RKO (cell line): Measurements from ENCODE around the gene TRIO.
"Not testable (repeated sequence)": the region's sequence is repeated elsewhere in the genome, so short reads cannot be mapped to it uniquely, and the experiment has no call there.

Experiments
- DNase-seq: peaks from one replicate; pipeline ENCODE4 v3.0.0-alpha.2; 2016; ENCODE audit warnings: low spot score

Gene TRIO

DNA sequence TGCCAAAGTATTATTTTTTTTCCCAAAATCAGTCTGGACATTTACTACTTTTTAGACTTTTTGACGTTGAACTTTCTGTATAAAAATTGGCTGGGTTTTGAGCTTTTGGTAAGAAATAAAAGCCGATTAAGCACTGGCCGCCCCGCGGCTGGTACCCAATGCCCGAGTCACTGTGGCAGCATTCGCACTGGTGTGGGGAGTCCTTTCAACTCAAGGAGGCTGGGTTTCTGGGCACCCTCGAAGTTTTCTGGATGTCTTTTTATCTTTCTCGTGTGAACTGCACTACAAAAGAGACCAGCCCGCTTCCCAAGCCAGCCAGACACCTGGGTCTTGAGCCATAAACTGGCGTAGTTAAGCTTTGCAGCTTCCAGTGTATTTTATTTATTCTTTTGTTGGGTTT lies 366.4 kb downstream of the TRIO start:
- DNase-seq = no peak

DNA sequence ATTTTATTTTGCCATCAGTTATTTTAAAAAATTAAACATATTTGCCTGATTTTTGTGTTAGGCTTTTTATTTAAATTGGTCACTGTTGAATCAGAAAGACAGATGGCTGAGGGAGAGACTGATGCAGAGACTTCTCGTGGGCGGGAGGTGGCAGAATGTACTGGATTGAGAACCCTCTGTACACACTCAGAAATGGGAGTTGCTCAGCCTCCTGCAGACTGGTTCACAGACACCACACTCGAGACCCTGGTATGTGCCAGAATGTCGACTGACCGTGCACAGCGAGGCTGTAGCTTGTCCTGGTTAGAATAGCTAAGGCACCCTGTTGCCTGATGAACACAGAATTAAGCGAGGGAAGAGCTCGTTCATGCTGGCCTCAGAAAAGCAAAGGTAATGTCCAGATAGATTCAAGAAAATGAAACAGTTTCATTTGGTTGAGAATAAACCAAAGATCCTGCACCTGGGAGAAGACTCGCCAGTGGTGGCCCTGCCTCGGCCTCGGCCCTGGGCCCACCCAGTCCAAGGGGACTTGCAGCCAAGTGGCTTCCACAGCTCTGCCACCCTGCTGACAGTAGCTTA lies 367.1 kb downstream of the TRIO start:
- no peak for DNase-seq

DNA sequence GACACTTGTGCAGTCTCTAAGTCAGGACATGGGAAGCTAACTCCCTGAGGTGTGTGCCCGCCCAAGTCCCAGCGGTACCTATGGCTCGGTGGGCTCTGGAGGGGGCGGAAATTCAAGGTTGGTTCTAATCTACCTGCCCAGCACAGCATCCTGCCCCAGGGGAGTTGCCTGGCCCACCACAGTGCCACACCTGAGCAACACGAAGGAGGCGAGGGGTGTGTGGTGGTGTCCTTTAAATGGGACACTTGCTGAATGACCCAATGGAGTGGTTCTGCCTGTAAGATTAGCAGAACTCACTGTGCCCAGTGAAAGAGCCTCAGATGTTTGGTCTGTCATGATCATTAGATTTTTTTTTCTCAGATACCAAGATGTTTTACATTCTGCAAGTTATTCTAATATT lies 367.7 kb downstream of the TRIO start:
- no peak for DNase-seq

DNA sequence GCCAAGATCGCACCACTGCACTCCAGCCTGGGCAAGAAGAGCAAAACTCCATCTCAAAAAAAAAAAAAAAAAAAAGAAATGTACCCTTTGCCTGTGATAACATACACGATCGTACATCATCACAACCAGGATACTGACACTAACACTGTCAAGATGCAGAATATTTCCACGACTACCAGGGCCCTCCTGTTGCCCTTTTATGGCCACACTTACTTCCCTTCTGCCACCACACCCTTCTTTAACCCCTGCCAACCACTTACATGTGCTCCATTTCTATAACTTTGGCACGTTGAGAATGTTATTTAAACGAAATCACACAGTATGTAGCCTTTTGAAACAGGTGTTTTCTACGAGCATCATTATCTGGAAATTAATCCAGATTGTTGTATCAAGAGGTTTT lies 369.4 kb downstream of the TRIO start:
- no peak for DNase-seq

DNA sequence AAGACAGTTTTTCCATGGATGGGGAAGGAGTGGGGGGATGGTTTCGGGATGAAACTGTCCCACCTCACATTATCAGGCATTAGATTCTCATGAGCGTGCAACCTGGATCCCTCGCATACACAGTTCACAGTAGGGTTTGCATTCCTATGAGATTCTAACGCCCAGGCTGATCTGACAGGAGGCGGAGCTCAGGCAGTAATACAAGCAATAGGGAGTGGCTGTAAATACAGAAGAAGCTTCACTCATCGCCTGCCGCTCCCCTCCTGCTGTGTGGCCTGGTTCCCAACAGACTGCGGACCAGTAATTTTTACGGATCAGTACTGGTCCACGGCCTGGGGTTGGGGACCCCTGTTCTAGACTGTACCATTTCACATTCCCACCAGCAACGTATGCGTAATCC lies 370.1 kb downstream of the TRIO start:
- no peak for DNase-seq

DNA sequence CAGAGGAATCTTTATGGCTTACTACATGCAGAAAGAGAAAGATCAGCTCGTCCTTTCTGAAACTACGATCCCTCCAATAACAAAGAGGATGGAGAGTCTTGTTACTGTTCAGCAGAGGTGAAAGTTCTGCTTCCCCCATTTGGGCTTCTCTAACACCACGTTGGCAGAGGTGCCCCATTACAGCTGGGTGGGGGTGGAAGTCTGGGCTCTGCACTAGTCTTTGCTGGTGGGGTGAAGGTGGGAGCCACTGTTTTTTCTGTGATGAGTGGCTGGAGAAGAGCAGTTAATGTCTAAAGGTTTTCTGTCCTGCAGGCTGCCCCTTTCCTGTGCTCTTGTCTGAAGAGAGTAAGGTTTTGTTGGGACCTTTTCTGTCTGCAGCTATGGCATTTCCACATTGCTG lies 373.8 kb downstream of the TRIO start:
- no peak for DNase-seq

DNA sequence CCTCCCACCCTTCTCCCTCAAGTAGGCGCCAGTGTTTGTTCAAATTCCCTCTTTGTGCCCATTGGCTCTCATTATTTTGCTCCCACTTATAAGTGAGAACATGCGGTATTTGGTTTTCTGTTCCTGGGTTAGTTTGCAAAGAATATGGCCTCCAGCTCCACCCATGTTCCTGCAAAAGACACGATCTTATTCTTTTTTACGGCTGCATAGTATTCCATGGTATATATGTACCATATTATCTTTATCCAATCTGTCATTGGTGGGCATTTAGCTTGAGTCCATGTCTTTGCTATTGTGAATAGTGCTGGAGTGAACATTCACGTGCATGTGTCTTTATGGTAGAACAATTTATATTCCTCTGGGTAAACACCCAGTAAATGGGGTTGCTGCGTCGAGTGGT lies 375.5 kb downstream of the TRIO start:
- DNase-seq = no peak

DNA sequence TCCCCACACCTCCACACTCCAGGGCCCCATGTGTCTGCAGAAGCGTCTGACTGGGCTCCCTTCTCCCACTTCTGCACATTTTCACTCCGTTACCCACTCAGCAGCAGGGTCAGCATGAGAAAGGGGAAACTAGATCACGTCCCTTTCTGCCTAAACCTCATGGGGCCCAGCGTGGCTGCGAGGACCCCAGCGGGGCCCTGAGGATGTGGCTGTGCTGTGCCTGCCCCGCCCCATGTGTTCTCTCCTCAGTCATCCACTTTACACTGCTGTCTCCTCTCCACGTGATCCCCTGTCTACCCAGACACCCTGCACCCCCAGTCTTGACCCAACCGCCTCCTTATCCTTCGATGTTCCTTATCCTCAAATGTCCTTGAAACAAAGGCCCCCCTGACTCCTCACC lies 378.6 kb downstream of the TRIO start:
- DNase-seq = no peak

DNA sequence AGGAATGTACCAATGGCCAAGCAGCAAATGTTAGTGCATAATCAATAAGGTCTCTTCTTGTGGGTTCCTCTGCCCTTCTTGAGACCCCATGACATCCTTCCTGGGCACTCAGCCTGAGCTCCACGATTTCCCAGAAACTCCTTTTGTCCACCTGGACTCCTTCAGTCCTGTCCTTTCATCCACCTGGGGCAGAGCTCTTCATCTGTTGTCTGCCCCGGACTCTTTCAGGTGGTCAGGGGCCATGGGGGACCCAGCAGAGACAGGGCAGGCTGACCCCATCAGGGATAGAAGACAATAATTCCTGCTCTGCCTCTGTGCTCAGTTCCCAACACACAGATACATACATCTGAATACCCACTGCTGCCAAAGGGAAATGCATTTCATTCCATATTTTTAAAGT lies 379.6 kb downstream of the TRIO start:
- DNase-seq = no peak

DNA sequence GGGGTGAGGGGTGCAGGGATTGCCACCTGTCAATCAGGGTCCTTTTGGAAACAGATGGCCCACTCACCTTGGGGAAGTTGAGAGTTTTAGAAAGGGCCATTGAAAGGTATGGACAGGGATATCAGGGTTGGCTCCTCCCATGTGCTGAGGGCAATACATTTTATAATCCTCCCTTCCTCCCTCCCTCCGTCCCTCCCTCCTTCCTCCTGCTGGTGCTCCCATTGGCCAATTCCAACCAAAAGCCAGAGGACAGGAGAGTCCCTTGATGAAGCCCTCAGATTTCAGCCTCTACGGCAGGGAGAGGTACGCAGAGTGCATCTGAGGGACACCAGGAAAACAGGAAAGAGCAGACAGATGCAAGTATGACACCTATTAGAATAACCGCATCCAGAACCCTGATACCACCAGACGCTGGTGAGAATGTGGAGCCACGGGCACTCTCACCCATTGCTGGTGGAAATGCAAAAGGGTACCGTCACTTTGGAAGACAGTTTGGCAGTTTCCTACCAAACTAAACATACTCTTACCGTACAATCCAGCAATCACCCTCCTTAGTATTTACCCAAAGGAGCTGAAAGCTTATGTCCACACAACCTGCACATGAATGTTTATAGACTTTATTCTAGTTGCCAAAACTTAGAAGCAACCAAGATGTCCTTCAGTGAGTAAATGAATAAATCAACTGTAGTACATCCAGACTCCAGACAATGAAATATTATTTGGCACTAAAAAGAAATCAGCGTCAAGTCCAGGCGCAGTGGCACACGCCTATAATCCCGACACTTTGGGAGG lies 380.3 kb downstream of the TRIO start:
- no peak for DNase-seq

DNA sequence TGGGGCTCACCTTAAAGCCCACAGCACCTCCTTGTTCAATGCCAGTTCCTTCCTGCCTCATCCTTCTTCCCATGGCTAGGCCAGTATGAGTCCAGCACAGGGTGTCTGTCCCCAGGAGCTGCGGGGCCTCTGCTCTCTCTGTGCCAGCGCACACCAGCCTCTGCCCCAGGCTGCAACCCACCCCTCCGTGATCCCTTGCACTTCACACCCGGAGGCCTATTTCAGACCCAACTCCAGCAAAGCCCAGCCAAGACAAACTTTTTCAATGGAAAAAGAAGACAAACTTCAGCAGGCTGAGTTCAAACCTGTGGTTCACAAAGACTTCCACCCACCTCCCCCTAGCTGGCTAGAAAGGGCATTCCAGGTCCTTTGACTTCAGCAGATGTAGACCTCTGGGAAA lies 382.3 kb downstream of the TRIO start:
- no peak for DNase-seq

DNA sequence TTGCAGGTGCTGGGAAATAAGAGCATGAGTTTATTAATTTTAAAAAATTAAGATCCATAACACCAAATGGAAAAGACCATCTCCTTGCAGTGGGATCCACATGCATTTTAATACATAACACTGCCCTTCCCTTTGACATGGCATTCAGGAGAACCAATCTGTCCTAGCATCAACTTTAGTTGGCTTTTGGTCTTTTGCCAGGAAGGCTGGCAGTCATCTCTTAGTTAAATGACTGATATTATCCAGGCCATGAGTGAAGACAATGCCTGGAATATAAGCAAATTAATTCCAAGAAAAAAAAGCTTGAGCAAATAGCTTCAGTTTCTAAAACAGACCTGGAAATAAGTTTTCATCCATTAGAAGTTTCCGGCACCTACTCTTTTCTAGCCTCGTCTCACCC lies 383.4 kb downstream of the TRIO start:
- no peak for DNase-seq

DNA sequence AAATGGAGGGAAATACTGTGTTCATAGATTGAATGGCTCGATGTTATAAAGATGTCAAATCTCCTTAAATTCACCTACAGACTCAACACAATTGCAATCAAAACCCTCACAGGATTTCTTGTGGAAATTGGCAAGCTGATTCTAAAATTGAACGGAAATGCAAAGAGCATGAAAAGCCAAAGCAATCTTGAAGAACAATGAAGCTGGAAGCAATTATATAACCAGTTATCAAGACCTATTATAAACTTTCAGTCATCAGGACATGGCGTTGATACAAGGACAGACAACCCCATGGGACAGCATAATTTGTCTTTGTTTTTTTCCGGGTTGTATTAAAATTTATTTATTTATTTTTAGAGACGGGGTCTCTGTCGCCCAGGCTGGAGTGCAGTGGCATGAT lies 385.0 kb downstream of the TRIO start:
- DNase-seq = no peak

DNA sequence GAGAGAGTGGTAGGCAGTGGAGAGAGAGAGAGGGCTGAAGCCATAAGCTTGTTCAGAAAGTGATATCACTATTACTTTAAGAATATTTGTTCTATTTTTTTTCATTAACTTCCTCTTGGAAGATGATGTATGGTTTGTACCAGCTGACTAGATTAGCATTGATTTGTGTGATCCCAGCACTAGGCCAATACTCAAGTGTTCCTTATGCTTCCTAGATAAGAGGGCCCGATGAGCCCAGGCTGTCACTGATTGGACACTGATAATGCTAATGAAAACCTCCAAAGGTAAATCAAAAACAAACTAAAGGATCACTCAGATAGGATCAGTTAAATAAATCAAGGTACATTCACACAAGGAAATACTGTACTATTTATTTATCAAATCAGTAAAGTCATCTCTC lies 385.8 kb downstream of the TRIO start:
- DNase-seq = no peak

DNA sequence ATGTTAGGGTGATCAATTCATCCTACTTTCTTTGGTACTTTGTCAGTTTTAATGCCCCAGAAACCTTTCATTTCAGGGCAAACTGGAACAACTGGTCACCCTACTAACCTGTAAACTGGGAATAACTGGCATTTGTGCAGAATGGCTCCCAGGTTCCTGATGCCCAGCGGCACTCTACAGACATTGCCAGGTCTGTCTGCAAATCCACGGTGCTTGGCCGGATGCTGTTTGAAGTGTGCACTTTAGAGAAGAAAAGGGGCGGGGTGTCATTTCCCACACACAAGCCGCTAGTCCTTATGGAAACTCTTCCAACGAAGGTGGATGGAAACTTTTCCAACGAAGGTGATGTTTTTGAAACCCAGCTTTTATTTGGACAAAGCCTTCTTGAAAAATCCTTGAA lies 388.5 kb downstream of the TRIO start:
- no peak for DNase-seq

DNA sequence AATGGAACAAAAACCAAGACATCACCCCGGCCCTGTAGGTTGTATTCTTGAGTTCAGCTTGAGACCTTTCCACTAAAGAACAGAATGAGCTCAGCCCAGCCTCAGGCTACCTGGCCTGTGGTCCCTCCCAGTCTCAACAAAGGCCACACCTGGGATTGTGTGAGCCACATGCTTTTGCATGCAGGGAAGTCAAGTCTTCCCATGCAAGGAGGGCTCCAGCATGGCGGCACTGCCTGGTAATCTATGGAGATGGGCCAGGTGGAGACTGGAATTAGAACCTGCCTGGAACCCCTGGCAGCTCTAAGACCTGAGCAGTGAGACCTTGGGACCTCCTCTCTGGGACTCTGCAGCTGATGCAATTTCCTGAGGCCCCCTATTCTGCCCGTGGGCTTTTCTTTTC lies 389.0 kb downstream of the TRIO start:
- no peak for DNase-seq

DNA sequence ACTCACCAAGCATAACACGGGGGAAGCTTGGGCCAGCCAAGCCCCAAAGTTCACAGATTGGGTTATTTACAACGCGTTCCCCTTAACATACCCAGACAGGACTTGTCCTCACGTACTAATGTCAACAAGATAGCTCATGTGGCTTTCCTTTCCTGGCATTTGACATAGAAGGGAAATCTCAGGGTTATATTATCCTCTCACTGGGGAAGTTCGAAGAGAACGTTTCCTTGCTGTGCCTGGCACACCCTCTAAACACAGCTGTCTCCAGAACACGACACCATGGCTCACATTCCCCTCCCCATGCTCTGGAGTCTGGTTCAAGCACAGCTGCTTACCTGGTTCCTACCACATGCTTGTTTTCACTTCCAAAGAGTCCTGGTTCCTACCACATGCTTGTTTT lies 391.6 kb downstream of the TRIO start:
- DNase-seq = no peak

DNA sequence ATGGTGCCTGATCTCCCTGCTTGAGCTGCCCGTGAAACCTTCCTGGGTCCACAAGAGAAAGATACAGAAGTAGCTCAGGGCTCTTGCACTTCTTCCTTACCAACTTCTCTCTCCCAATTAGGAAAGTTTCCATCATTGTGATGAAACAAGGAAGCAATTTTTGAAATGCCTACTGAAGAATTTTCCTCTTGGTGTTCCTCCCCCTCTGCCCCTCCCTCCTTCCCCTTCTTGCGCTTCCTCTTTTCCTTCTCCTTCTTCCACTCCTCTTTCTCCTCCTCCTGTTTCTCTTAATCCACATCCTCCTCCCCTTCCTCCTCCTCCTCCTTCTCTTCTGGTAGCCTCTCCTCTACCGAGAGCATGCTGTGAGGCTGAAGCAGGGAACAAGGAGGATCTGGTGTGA lies 402.2 kb downstream of the TRIO start:
- no peak for DNase-seq

DNA sequence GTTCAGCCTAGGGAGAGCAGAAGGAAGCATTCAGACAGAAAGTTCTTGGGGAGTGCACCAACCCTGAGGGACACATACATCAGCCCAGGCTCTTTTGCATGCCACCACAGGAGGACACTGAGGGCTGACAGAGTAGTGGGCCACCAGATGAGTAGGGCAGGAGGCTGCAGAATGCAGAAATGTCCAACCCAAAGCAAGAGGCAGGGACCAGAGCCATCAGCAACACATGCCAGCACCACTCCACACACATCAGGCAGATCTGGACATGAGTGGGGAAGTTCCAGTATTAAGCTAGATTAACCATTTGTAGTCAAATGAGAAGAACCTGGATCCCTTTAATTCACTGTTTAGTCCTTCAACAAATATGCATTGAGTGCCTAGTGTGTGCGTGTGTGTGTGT lies 402.7 kb downstream of the TRIO start:
- DNase-seq = no peak

DNA sequence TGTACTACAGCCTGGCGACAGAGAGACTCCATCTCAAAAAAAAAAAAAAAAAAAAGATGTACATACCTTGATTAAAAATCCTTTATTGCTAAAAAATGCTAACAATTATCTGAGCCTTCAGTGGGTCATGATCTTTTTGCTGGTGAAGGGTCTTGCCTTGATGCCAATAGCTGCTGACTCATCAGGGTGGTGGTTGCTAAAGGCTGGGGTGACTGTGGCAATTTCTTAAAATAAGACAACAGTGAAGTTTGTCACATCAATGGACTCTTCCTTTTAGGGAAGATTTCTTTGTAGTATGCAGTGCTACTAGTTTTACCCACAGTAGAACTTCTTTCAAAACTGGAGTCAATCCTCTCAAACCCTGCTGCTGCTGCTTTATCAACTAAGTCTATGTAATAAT lies 404.5 kb downstream of the TRIO start:
- no peak for DNase-seq

DNA sequence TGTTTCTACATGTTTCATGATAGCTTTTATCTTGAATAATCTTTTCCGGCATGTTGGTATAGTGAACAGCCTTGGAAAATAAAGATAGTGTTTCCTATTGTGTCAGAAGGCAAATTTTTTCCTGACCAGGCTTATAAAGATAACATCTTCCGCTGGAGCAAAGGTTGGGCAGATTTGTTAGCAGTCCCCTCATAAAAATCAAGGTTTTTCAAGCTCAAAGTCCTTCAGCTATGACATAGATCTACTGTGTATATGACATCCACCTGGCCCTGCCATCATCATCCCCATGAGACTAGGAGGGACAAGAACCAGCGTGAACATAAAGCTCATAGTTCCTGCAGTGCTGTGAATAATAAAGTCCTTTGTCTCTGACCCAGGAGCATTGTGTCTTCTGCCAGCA lies 408.1 kb downstream of the TRIO start:
- no peak for DNase-seq

DNA sequence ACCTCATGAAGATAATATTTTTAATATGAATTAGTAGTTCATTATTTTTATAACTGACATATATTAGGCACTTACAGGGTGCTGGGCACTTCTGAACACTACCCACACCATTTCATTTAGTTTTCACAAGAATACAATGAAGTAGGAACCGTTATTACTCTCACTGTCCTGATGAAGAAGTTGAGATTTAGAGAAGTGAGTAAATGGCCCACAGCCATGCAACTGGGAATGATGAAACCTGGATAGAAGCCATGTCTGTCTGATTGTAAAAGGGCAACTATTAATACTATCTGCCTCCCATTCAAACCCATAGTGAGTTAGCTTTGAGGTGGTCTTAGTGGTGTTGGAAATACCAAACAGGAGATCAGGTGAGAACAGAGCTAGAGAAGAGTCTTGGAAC lies 408.9 kb downstream of the TRIO start:
- no peak for DNase-seq

DNA sequence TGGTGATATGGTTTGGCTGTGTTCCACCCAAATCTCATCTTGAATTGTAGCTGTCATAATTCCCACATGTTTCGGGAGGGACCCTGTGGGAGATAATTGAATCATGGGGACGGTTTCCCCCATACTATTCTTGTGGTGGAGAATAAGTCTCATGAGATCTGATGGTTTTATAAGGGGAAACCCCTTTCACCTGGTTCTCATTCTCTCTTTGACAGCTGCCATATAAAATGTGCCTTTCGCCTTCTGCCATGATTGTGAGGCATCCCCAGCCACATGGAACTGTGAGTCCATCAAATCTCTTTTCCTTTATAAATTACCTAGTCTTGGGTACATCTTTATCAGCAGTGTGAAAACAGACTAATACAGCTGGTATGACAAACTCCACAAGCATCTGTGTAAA lies 411.1 kb downstream of the TRIO start:
- DNase-seq = not testable (repeated sequence)

DNA sequence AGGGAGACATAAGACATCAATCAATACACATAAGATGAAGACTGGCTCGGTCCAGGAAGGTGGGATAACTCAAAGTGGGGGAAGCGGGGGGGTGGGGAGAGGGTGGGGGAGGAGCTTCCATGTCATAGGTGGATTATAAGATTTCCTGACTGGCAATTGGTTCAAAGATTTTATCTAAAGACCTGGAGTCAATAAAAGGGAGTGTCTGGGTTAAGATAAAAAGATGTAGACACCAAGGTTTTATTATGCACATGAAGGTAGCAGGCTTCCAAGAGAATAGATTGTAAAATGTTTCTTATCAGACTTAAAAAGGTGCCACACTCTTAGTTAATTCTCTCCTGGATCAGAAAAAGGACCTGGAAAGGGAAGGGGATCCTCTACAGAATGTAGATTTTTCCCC lies 412.9 kb downstream of the TRIO start:
- DNase-seq = no peak
